HG03097 (cell line): ENCODE measurements around the gene GON7.
"Not testable (repeated sequence)": the region's sequence is repeated elsewhere in the genome, so short reads cannot be mapped to it uniquely, and the experiment has no call there.

ENCODE experiments used
- ATAC-seq: cut with Tn5 transposase; IDR thresholded peaks from one replicate; pipeline ENCODE4 v1.9.1; 2021; ENCODE audit not compliant: unreplicated experiment, low FRiP score

GON7 gene

GRCh38 chr14:93160353-93160801 is 46.5 kb downstream of the GON7 start:
- ATAC-seq: no peak

- not testable (repeated sequence) for ATAC-seq
These were observed 47.1 kb downstream of the GON7 start for GRCh38 chr14:93159625-93160352.

GRCh38 chr14:93158349-93158748 is 48.5 kb downstream of the GON7 start:
- not testable (repeated sequence) for ATAC-seq

- ATAC-seq: no peak
These were observed 50.0 kb downstream of the GON7 start for GRCh38 chr14:93156693-93157369.

- ATAC-seq: no peak
These were observed 51.2 kb downstream of the GON7 start for GRCh38 chr14:93155667-93156066.

GRCh38 chr14:93153121-93153520 is 53.7 kb downstream of the GON7 start:
- ATAC-seq: no peak
